ENCODE measurements around the gene SEC14L2. TPM values are rescaled to one million over a fixed set of nuclear protein-coding genes. Genes with fewer than 3 reads are reported as not detected.

The SEC14L2 gene
- total and polyA plus RNA-seq, 2 of the 8 experiments (the other 6 are each of a cell fraction or from before 2014, with no cell fraction given): 2.8 to 3.2 TPM

DNA sequence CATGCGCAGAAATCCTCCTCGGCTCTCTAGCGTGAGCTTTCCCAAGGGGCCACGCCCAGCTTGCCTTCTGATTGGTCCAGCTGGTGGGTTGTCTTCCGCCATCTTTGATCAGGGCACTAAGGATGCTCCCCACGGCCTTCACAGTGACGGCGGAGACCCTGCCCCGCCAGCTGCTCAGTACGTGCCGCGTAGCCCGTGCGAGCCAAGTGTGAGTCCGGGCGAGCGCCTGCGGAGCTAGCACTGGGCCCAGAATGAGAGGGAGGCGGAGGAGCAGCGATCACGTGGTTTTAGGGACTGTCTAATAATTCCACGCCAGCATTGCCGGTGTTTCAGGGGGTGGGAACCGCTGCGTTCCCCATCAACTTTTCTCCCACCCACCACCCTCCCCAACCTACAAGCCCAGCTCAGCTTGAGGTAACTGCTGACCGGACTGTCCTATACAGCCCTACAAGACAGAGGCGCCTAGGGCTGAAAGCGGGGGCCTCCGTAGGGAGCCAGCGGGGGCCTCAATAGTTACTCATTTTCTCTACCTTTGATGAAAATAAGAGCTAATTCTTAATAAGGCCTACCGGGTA is 27.2 kb downstream of the SEC14L2 start:
- Histone ChIP-seq H3K79me2 (ENCODE audit: control insufficient read depth in 1 of 2, insufficient read depth in 2 of 2, low read length in 2 of 2) (peaks cover 0 to 7% of the 10 kb centered on the region in 2 experiments; a peak in 1 of 4 replicates), H2BK20ac (ENCODE audit: low read length) (no peak overlapping the region), H3K27ac (ENCODE audit: low read depth, low read length) (0 out of 2 replicates have a peak overlapping the region, but pooled peaks have one; percentile 80), H3K4me2 (ENCODE audit: insufficient read depth in 1 of 2, low read depth in 2 of 2, low read length in 2 of 2) (peak overlapping the region; percentile 71 to 93), H3K18ac (ENCODE audit: extremely low read depth, low read length) (0 out of 2 replicates have a peak overlapping the region, but pooled peaks have one; percentile 9), H4K8ac (ENCODE audit: extremely low read depth, insufficient read depth, low read length) (no peak overlapping the region), H3K79me1 (ENCODE audit: low read depth, low read length) (no peaks in the 10 kb centered on the region; the same call in 1 of the 2 replicates), H3K4me1 (replicated peaks in 1 of 4; ENCODE audit: control insufficient read depth in 3 of 4, insufficient read depth in 4 of 4, low read length in 3 of 4) (peaks cover 3 to 21% (median 13%) of the 10 kb centered on the region in 4 experiments), H3K23me2 (ENCODE audit: low read depth, low read length) (peaks cover 22% of the 10 kb centered on the region), H2BK120ac (replicated peaks; ENCODE audit: low read depth, low read length) (no peak overlapping the region), H3K4ac (replicated peaks; ENCODE audit: insufficient read length, low read depth, low read length) (no peak overlapping the region), H3K23ac (ENCODE audit: insufficient read length) (no peak overlapping the region), H3K9me3 (ENCODE audit: insufficient read depth in 2 of 2, low read depth in 1 of 2, low read length in 1 of 2) (no peaks in the 10 kb centered on the region), H2AFZ (ENCODE audit: low read length) (0 out of 2 replicates have a peak overlapping the region, but pooled peaks have one; percentile 76), H4K20me1 (replicated peaks in 1 of 2; ENCODE audit: control insufficient read depth in 1 of 2, insufficient read depth in 2 of 2, low read length in 2 of 2) (peaks cover 0 to 20% of the 10 kb centered on the region in 2 experiments), H3K14ac (ENCODE audit: insufficient read length) (no peak overlapping the region), H2BK12ac (ENCODE audit: low read depth, low read length) (no peak overlapping the region; the same call in 1 of the 2 replicates), H4K91ac (replicated peaks; ENCODE audit: insufficient read length, low read length) (no peak overlapping the region), H3K9ac (replicated peaks in 1 of 4; ENCODE audit: extremely low read depth in 1 of 4, low read depth in 3 of 4, low read length in 3 of 4) (peak overlapping the region in 2 of 4 experiments; percentile 81 to 87; a peak in 2 of 7 replicates), H3K56ac (replicated peaks; ENCODE audit: insufficient read length, low read depth, low read length) (no peak overlapping the region), H3K36me3 (ENCODE audit: control insufficient read depth in 2 of 4, insufficient read depth in 4 of 4, low read length in 3 of 4) (peaks cover 2 to 15% (median 7%) of the 10 kb centered on the region in 4 experiments; a peak in 6 of 8 replicates), H2BK5ac (ENCODE audit: low read depth, low read length) (peak overlapping the region; percentile 15; the same call in 1 of the 2 replicates), H3K27me3 (replicated peaks in 1 of 4; ENCODE audit: control insufficient read depth in 3 of 4, extremely low read depth in 1 of 4, insufficient read depth in 3 of 4, low read length in 3 of 4) (no peaks in the 10 kb centered on the region), H3K4me3 (ENCODE audit: extremely low read depth in 1 of 4, insufficient read depth in 2 of 4, low read depth in 3 of 4, low read length in 4 of 4) (peak overlapping the region; percentile 62 to 88 (median 72)), H2AK5ac (ENCODE audit: low read depth, low read length) (no peak overlapping the region), H2BK15ac (ENCODE audit: low read length) (no peak overlapping the region), H4K5ac (ENCODE audit: insufficient read length, low read depth, low read length) (no peak overlapping the region)
- POLR2A ChIA-PET (ENCODE audit: partially characterized antibody): interaction anchor here (0.8 to 5.2 kb wide), 25 partner anchors 9 to 183 kb away, joined by 3 to 39 read pairs (median 5); partner anchors contain the start of genes CASTOR1, CCDC157, SEC14L2 and SF3A1
- WGBS, 2 experiments (ENCODE audit: extremely low coverage in 1 of 2, insufficient coverage in 1 of 2, insufficient read length in 1 of 2, insufficient replicate concordance in 2 of 2, low coverage in 1 of 2, low lambda C conversion rate in 2 of 2, missing lambda C conversion rate in 1 of 2): 2% methylated on average over 31 of the region's 31 CpGs; no CpG with 5 or more reads in 1 of the 2 experiments
- CTCF ChIA-PET (ENCODE audit: partially characterized antibody): interaction anchor here (1.0 to 12.0 kb wide), 12 partner anchors 9 to 655 kb away, joined by 3 to 164 read pairs (median 5); partner anchors contain the start of gene SEC14L2
- DNase-seq (ENCODE audit: low read depth in 1 of 2, low spot score in 2 of 2) (peak; percentile 94 to 99), FAIRE-seq (peak; percentile 89)
- TF ChIP-seq CHD2 (IDR thresholded peaks at IDR 0.05; ENCODE audit: low read length): 0 out of 2 replicates have a peak, but pooled peaks have one; percentile 41
- TF ChIP-seq SP1 (IDR thresholded peaks at IDR 0.05; ENCODE audit: low read depth, low read length): peak; percentile 77; the same call in 1 of the 2 replicates
- peak; percentile 99 for TF ChIP-seq YY1 (IDR thresholded peaks at IDR 0.05; ENCODE audit: low read depth, low read length)
- no peak for TF ChIP-seq BACH1 (IDR thresholded peaks at IDR 0.05; ENCODE audit: low read length)
- no peak for TF ChIP-seq RBBP5 (IDR thresholded peaks at IDR 0.05; ENCODE audit: borderline replicate concordance, low read depth, low read length)
- peak; percentile 55; the same call in 1 of the 2 replicates for TF ChIP-seq GTF2F1 (IDR thresholded peaks at IDR 0.05; ENCODE audit: borderline replicate concordance, low read depth, low read length)
- peak; percentile 31; the same call in 1 of the 2 replicates for TF ChIP-seq NRF1 (IDR thresholded peaks at IDR 0.05; ENCODE audit: low read depth, low read length)
- no peak for TF ChIP-seq SP2 (IDR thresholded peaks at IDR 0.05; ENCODE audit: low read length)
- TF ChIP-seq NANOG (IDR thresholded peaks at IDR 0.05; ENCODE audit: insufficient read depth, low read depth, low read length, poor library complexity, severe bottlenecking): peak; percentile 26
- TF ChIP-seq, protein P1, sequence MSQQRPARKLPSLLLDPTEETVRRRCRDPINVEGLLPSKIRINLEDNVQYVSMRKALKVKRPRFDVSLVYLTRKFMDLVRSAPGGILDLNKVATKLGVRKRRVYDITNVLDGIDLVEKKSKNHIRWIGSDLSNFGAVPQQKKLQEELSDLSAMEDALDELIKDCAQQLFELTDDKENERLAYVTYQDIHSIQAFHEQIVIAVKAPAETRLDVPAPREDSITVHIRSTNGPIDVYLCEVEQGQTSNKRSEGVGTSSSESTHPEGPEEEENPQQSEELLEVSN (IDR thresholded peaks at IDR 0.05): peak; percentile 54
- no peak for TF ChIP-seq KDM1A (IDR thresholded peaks at IDR 0.05; ENCODE audit: borderline replicate concordance, low read length)
